HepG2 (cell line): ENCODE data around the gene OSGIN1. TPM values are rescaled to one million over a fixed set of nuclear protein-coding genes. Genes with fewer than 3 reads are reported as not detected.

Source experiments
- ATAC-seq: fragments of 200-7000 bp; cut with Tn5 transposase; 3 replicates; pipeline ENCODE4 v1.9.1; 2020; ENCODE audit warnings: mild to moderate bottlenecking, moderate library complexity
- BruUV-seq: library from RNA; stranded (reverse); fragments of 400-500 nt; replicated peaks from 2 replicates; lab custom pipeline; 2021; lab: Mats Ljungman, UMichigan
- CTCF ChIA-PET: fragments of 300-600 bp; formaldehyde crosslinking; extraction: SDS; loops from one replicate; lab custom pipeline; 2021; ENCODE audit warnings: low total read pairs, inconsistent platforms, low intra/inter-chr PET ratio; lab: Yijun Ruan, JAX
- POLR2A ChIA-PET: fragments of 350-600 bp; sonication (Branson Sonifier 250); formaldehyde crosslinking; loops from one replicate; lab custom pipeline; 2020; ENCODE audit warnings: antibody characterized with exemption, inconsistent platforms; lab: Yijun Ruan, JAX
- DNase-seq: peaks from one replicate; pipeline ENCODE4 v3.0.0-alpha.2; 2015; ENCODE audit warnings: low spot score
- FAIRE-seq: peaks from 3 replicates; lab custom pipeline; 2011; peaks lifted over from hg19 to GRCh38; lab: Jason Lieb, UNC
- H2AFZ ChIP-seq: one replicate; pipeline ENCODE4 v1.6.1; 2011; ENCODE audit warnings: low read length, inconsistent platforms
- H3K27ac ChIP-seq: fragments of 300-600 bp; 3 replicates; pipeline ENCODE4 v1.8.0; 2011; ENCODE audit warnings: mixed run types, mild to moderate bottlenecking, mixed read lengths, low read length, inconsistent platforms; ENCODE audit not compliant: insufficient read depth; ENCODE audit errors: extremely low read length
- H3K27me3 ChIP-seq, 2 experiments: fragments of 200-600 bp in 1 of 2; 2 replicates in 1 of 2; 3 replicates in 1 of 2; pipeline versions ENCODE4 v1.6.0 to v1.8.0; 2011; ENCODE audit warnings: low read length in 2 of 2, mild to moderate bottlenecking in 2 of 2, moderate library complexity in 2 of 2, inconsistent platforms in 1 of 2; ENCODE audit not compliant: insufficient read depth in 2 of 2, control insufficient read depth in 1 of 2
- H3K36me3 ChIP-seq, 2 experiments: fragments of 200-600 bp in 1 of 2; replicated peaks in 1 of 2; 2 replicates in 1 of 2; 3 replicates in 1 of 2; pipeline versions ENCODE4 v1.5.1 to v1.8.0; 2011; ENCODE audit warnings: low read length in 2 of 2, inconsistent platforms in 1 of 2; ENCODE audit not compliant: insufficient read depth in 2 of 2, control insufficient read depth in 1 of 2
- H3K4me1 ChIP-seq: 2 replicates; pipeline ENCODE4 v1.5.1; 2012; ENCODE audit warnings: low read length, inconsistent platforms; ENCODE audit not compliant: insufficient read depth
- H3K4me2 ChIP-seq: 2 replicates; pipeline ENCODE4 v1.6.0; 2011; ENCODE audit warnings: low read depth, low read length, inconsistent platforms
- H3K4me3 ChIP-seq, 3 experiments: fragments of 200-600 bp in 1 of 3; sonication (generic), shearing (Covaris generic) in 1 of 3; replicated peaks in 1 of 3; 2 replicates each; pipeline ENCODE4 v1.5.1; 2011 to 2016; ENCODE audit warnings: low read length in 3 of 3, inconsistent platforms in 2 of 3, low read depth in 2 of 3, mild to moderate bottlenecking in 2 of 3, control low read depth in 1 of 3, mixed read lengths in 1 of 3; ENCODE audit not compliant: insufficient read depth in 1 of 3
- H3K79me2 ChIP-seq: one replicate; pipeline ENCODE4 v1.6.1; 2011; ENCODE audit warnings: low read length, inconsistent platforms; ENCODE audit not compliant: insufficient read depth
- H3K9ac ChIP-seq: 2 replicates; pipeline ENCODE4 v1.6.0; 2011; ENCODE audit warnings: mild to moderate bottlenecking, low read depth, low read length, inconsistent platforms; ENCODE audit not compliant: insufficient read depth
- H3K9me3 ChIP-seq: 2 replicates; pipeline ENCODE4 v1.5.1; 2012; ENCODE audit warnings: mild to moderate bottlenecking, low read length
- H4K20me1 ChIP-seq: 2 replicates; pipeline ENCODE4 v1.6.0; 2011; ENCODE audit warnings: inconsistent platforms, mild to moderate bottlenecking, low read length, moderate library complexity; ENCODE audit not compliant: insufficient read depth
- KDM5A ChIP-seq: fragments of 200-600 bp; sonication (generic); IDR thresholded peaks from 2 replicates; pipeline ENCODE4 v1.7.0; 2018; ENCODE audit warnings: antibody characterized with exemption, mild to moderate bottlenecking, low read length, borderline replicate concordance
- NR2F2 ChIP-seq: IDR thresholded peaks from 2 replicates; pipeline ENCODE4 v1.6.1; 2012; ENCODE audit warnings: low read depth, inconsistent platforms, borderline replicate concordance
- PAF1 ChIP-seq: IDR thresholded peaks from 2 replicates; pipeline ENCODE4 v1.6.1; 2016; ENCODE audit warnings: missing genetic modification reagents, missing compliant biosample characterization
- PHF20 ChIP-seq: sonication (generic); formaldehyde crosslinking; IDR thresholded peaks from 2 replicates; pipeline ENCODE4 v1.5.0; 2020; ENCODE audit warnings: mild to moderate bottlenecking, missing genetic modification reagents
- PRMT3 ChIP-seq: sonication (generic); formaldehyde crosslinking; IDR thresholded peaks from 2 replicates; pipeline ENCODE4 v1.8.1; 2022; ENCODE audit warnings: low read depth, mild to moderate bottlenecking, moderate library complexity, missing genetic modification reagents, borderline replicate concordance
- RFX5 ChIP-seq: IDR thresholded peaks from 2 replicates; pipeline ENCODE4 v1.6.1; 2011; ENCODE audit warnings: low read depth, low read length, improper control_type of control experiment
- SALL2 ChIP-seq: sonication (generic); formaldehyde crosslinking; IDR thresholded peaks from 2 replicates; pipeline ENCODE4 v1.8.1; 2023; ENCODE audit warnings: mild to moderate bottlenecking, missing genetic modification reagents, inconsistent platforms
- SIX1 ChIP-seq: sonication (generic); formaldehyde crosslinking; IDR thresholded peaks from 2 replicates; pipeline ENCODE4 v1.4.0; 2020; ENCODE audit warnings: missing genetic modification reagents, borderline replicate concordance
- SNAI1 ChIP-seq: sonication (generic); formaldehyde crosslinking; IDR thresholded peaks from 2 replicates; pipeline ENCODE4 v1.5.0; 2020; ENCODE audit warnings: mild to moderate bottlenecking, missing genetic modification reagents, borderline replicate concordance
- XRCC5 ChIP-seq: fragments of 200-400 bp; formaldehyde crosslinking; optimal IDR thresholded peaks from 2 replicates; pipeline ENCODE3; 2017; ENCODE audit warnings: mild to moderate bottlenecking, low read length
- ZFP1 ChIP-seq: IDR thresholded peaks from 2 replicates; pipeline ENCODE4 v1.6.1; 2016
- ZNF256 ChIP-seq: sonication (generic); formaldehyde crosslinking; conservative IDR thresholded peaks from 2 replicates; pipeline ENCODE4 v1.4.0; 2020; ENCODE audit warnings: missing genetic modification reagents
- ZNF562 ChIP-seq: sonication (generic); formaldehyde crosslinking; IDR thresholded peaks from 2 replicates; pipeline ENCODE4 v1.8.0; 2022; ENCODE audit warnings: missing genetic modification reagents, borderline replicate concordance
- ZNF598 ChIP-seq: sonication (generic); formaldehyde crosslinking; IDR thresholded peaks from 2 replicates; pipeline ENCODE4 v1.5.1; 2020; ENCODE audit warnings: mild to moderate bottlenecking, missing genetic modification reagents, borderline replicate concordance
- ZNF713 ChIP-seq: sonication (generic); formaldehyde crosslinking; IDR thresholded peaks from 2 replicates; pipeline ENCODE4 v1.4.0; 2020; ENCODE audit warnings: mild to moderate bottlenecking, missing genetic modification reagents
- ZNF724P ChIP-seq: sonication (generic); formaldehyde crosslinking; IDR thresholded peaks from 2 replicates; pipeline ENCODE4 v1.8.0; 2022; ENCODE audit warnings: missing genetic modification reagents, borderline replicate concordance
- WGBS: methylation state at CpG from one replicate; pipeline ENCODE4 v1.1.6; 2017; ENCODE audit warnings: low lambda C conversion rate; 5-methylcytosine and 5-hydroxymethylcytosine counted together
- in situ Hi-C: cut with HindIII; loops from 2 replicates; pipeline ENCODE4 v1.10.0; 2017; ENCODE audit warnings: low pct_unique_long_range_greater_than_20kb; ENCODE audit not compliant: extremely low pct_ligation_motif_present
- intact Hi-C: fragments of 100-400 bp; cut with micrococcal nuclease; formaldehyde crosslinking; loops from one replicate; pipeline ENCODE4 v1.10.0; 2022; ENCODE audit not compliant: unreplicated experiment
- polyA plus RNA-seq, 8 experiments: library from polyadenylated mRNA; depleted of rRNA in 3 of 8; stranded (reverse) in 7 of 8; unstranded in 1 of 8; fragments of >200 nt; fragmentation: Illumina TruSeq in 4 of 8; extraction: Trizol in 4 of 8; gene quantifications; 2 replicates each; pipeline versions ENCODE4 v1.2.1 to v1.2.3, GENCODE V29; 2011 to 2016; ENCODE audit warnings: low read depth in 4 of 8, missing spikeins in 1 of 8, mixed read lengths in 1 of 8; ENCODE audit not compliant: insufficient read depth in 1 of 8
- total RNA-seq, 5 experiments: library from RNA; depleted of rRNA; stranded (reverse); fragments of >200 nt; fragmentation: Illumina TruSeq; extraction: Trizol; gene quantifications; 2 replicates each; pipeline ENCODE4 v1.2.3, GENCODE V29; 2016; ENCODE audit warnings: low read depth in 1 of 5
- TF ChIP-seq, protein P1 (sequence below): IDR thresholded peaks from 2 replicates; pipeline ENCODE4 v1.6.1; 2016; ENCODE audit warnings: missing compliant biosample characterization, missing genetic modification reagents, borderline replicate concordance
- TF ChIP-seq, protein P2 (sequence below): sonication (generic); formaldehyde crosslinking; IDR thresholded peaks from 2 replicates; pipeline ENCODE4 v1.5.1; 2020; ENCODE audit warnings: mild to moderate bottlenecking, missing genetic modification reagents, moderate library complexity

Gene OSGIN1
- total and polyA plus RNA-seq, 2 of the 13 experiments (the other 11 are each of a cell fraction or from before 2014, with no cell fraction given): 20.5 to 27.1 TPM

DNA sequence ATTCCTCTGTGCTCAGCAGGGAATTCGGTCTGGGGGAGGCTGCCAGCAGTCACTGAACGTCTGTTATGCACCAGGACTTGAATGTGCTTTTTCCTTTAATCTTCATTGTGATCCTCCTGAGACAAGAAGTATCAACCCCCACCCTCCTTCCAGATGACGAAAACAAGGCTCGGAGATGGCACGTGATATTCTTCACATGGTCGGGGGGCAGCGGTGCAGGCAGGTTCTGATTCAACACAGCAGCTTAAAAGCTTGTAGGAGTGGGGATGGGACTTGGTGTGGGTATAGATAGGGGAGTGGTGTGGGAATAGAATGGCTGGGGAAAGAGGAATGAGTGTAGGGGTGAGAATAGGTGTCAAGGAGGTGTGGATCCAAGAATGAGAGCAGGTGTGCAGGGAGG is 21.4 kb downstream of the OSGIN1 start:
- H3K9me3 ChIP-seq: peaks cover 17% of the 10 kb centered on the region
- H3K9ac ChIP-seq: no peak overlapping the region
- H3K4me2 ChIP-seq: no peak overlapping the region
- ATAC-seq: no peak
- no peak overlapping the region for H2AFZ ChIP-seq
- 16% methylated on average over 7 of the region's 7 CpGs for WGBS
- in situ Hi-C loops: loop anchor here (25.0 kb wide), 1 partner anchor 213 kb away; the partner anchor contains the start of genes ADAD2 and TAF1C
- peaks cover 5 to 53% of the 10 kb centered on the region in 2 experiments; a peak in 4 of 5 replicates for H3K27me3 ChIP-seq
- H3K4me1 ChIP-seq: peaks cover 17% of the 10 kb centered on the region
- TF ChIP-seq ZNF713 (CRISPR knock-in tag) (no peak), SIX1 (CRISPR knock-in tag) (no peak), RFX5 (no peak), SALL2 (CRISPR knock-in tag) (no peak), PRMT3 (CRISPR knock-in tag) (no peak), ZFP1 (no peak), SNAI1 (CRISPR knock-in tag) (no peak), PAF1 (CRISPR knock-in tag) (no peak), ZNF256 (CRISPR knock-in tag) (no peak)
- H3K4me3 ChIP-seq: no peak overlapping the region
- H3K79me2 ChIP-seq: no peaks in the 10 kb centered on the region
- BruUV-seq: no TSS peak
- CTCF ChIA-PET: no interaction called here
- intact Hi-C loops: loop anchor here (5.0 kb wide), 2 partner anchors 68 to 933 kb away; partner anchors contain the start of gene SLC38A8
- DNase-seq: no peak
- no peak for FAIRE-seq
- peaks cover 3% of the 10 kb centered on the region; the same call in 1 of the 2 replicates for H4K20me1 ChIP-seq
- POLR2A ChIA-PET: no interaction called here
- H3K36me3 ChIP-seq: no peaks in the 10 kb centered on the region
- H3K27ac ChIP-seq: no peak overlapping the region

DNA sequence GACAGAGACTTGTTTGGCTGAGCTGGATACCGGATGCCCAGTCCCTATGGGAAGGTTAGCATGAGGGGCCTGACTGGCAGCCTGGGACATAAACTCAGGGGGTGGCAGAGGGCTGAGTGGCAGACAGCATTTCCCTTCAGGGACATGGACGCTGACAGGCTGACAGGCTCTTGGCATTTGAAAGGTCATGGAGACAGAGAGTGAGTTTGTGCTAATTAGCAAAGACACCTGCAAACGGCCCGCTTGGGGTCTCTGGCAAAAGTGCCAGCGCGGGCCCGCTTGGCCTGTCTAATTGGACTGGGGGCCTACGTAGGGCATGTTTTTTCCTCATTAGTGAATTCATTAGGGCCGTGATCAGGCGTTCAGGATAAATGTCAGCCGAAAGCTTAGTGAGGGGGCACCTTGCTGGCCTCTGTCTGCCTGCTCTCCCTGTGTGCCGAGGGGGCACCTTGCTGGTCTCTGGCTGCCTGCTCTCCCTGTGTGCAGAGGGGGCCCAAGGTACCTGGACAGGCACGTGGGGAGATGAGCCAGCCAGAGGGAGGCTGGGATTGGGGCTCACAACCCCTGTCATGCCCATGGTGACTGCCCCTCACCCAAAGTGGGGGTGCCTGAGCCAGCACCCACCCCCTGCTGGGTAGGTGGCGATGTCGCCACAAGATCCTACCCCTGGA is 22.7 kb downstream of the OSGIN1 start:
- no peak for DNase-seq
- in situ Hi-C loops (no loop called here), intact Hi-C loops (no loop called here)
- H3K27me3 ChIP-seq: peaks cover 5 to 47% of the 10 kb centered on the region in 2 experiments; a peak in 4 of 5 replicates
- ATAC-seq: no peak
- no peak overlapping the region for H2AFZ ChIP-seq
- no peak overlapping the region for H3K4me3 ChIP-seq
- no peak overlapping the region for H3K27ac ChIP-seq
- H3K9me3 ChIP-seq: peaks cover 17% of the 10 kb centered on the region
- CTCF ChIA-PET: no interaction called here
- H3K4me2 ChIP-seq: no peak overlapping the region
- H3K36me3 ChIP-seq: no peaks in the 10 kb centered on the region
- no TSS peak for BruUV-seq
- no peak for FAIRE-seq
- peaks cover 14% of the 10 kb centered on the region for H3K4me1 ChIP-seq
- H4K20me1 ChIP-seq: no peaks in the 10 kb centered on the region
- POLR2A ChIA-PET: no interaction called here
- H3K9ac ChIP-seq: no peak overlapping the region
- WGBS: 54% methylated on average over 15 of the region's 15 CpGs
- no peaks in the 10 kb centered on the region for H3K79me2 ChIP-seq
- TF ChIP-seq KDM5A (no peak), ZNF598 (CRISPR knock-in tag) (no peak), ZNF562 (CRISPR knock-in tag) (no peak), ZNF724P (CRISPR knock-in tag) (no peak), XRCC5 (no peak), PHF20 (CRISPR knock-in tag) (no peak), NR2F2 (no peak)
- TF ChIP-seq, protein P1, sequence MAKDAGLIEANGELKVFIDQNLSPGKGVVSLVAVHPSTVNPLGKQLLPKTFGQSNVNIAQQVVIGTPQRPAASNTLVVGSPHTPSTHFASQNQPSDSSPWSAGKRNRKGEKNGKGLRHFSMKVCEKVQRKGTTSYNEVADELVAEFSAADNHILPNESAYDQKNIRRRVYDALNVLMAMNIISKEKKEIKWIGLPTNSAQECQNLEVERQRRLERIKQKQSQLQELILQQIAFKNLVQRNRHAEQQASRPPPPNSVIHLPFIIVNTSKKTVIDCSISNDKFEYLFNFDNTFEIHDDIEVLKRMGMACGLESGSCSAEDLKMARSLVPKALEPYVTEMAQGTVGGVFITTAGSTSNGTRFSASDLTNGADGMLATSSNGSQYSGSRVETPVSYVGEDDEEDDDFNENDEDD (CRISPR knock-in tag): no peak
- TF ChIP-seq, protein P2, sequence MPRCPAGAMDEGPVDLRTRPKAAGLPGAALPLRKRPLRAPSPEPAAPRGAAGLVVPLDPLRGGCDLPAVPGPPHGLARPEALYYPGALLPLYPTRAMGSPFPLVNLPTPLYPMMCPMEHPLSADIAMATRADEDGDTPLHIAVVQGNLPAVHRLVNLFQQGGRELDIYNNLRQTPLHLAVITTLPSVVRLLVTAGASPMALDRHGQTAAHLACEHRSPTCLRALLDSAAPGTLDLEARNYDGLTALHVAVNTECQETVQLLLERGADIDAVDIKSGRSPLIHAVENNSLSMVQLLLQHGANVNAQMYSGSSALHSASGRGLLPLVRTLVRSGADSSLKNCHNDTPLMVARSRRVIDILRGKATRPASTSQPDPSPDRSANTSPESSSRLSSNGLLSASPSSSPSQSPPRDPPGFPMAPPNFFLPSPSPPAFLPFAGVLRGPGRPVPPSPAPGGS: no peak
